LoVo (cell line): ENCODE results near the gene HDGFL1.

Source experiments
- DNase-seq: peaks from one replicate; pipeline ENCODE4 v3.0.0-alpha.2; 2016; ENCODE audit warnings: low spot score

The HDGFL1 gene

DNA sequence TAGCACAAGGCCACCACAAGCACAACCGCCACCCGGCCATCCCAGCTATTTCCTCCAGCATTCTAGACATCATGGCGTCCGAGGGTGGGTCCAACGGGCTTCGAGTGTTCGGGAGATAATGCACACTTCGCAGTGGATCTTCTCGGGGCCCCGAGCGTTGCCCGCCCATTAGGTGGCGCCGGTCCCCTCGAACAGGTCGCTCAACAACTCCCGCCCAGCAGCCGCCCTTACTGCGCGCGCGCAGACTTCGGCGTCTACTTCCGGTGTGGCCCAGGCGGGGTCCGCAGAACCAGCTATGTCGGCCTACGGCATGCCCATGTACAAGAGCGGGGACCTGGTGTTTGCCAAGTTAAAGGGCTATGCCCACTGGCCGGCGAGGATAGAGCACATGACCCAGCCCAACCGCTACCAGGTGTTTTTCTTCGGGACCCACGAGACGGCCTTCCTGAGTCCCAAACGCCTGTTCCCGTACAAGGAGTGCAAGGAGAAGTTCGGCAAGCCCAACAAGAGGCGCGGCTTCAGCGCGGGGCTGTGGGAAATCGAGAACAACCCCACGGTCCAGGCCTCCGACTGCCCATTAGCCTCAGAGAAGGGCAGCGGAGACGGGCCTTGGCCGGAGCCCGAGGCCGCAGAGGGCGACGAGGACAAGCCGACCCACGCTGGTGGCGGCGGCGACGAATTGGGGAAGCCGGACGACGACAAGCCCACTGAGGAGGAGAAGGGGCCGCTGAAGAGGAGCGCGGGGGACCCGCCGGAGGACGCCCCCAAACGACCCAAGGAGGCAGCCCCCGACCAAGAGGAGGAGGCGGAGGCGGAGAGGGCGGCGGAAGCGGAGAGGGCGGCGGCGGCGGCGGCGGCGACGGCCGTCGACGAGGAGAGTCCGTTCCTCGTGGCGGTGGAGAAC, at the start of gene HDGFL1:
TSS of gene HDGFL1 (plus strand) at position 286 of the 904 bp plus-strand sequence. CDS start at position 296, 10 bp downstream.
- DNase-seq, result no peak

- DNase-seq, result peak; percentile 1
Observed at GRCh38 chr6:22521035-22521434, 48.3 kb upstream of the HDGFL1 start.

DNA sequence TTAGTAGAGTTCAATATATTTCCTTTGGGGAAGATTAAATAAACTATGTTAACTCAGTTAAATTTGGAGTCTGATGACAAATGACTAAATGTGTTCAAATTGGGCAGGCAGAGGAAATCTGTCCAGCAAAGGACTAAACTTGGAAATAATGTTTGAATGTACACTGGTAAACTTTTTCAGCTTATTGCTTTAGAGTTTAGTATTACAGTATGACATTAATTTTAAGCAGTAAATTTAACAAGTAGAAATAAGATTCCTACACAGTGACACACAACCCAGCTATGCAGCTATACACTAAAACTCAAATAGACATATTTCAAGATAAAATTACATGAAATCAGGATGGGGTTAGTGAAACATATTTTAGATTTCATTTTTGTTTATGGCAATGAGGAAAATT, 42.6 kb upstream of the HDGFL1 start:
- no peak for DNase-seq

- DNase-seq, result no peak
Observed at GRCh38 chr6:22529866-22530265, 39.5 kb upstream of the HDGFL1 start.

DNA sequence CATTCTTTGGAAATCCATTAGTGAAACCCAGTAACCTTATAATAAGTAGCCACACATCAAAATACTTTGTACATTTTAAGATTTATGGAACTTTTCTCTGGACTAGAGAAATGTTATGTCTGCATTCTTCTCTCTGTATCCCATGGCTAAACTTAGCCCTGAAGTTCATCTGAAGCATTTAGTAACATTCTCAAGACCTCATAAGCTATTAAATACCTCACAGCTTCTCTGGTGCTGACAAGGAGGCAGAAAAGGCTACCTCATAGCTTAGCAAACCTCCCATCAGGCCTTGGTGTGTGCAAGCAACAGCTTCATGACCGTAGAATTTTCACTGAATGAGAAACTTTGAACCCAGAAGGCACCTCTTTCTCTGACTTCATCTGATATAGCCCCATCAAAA, 38.9 kb upstream of the HDGFL1 start:
- DNase-seq, result no peak

DNA sequence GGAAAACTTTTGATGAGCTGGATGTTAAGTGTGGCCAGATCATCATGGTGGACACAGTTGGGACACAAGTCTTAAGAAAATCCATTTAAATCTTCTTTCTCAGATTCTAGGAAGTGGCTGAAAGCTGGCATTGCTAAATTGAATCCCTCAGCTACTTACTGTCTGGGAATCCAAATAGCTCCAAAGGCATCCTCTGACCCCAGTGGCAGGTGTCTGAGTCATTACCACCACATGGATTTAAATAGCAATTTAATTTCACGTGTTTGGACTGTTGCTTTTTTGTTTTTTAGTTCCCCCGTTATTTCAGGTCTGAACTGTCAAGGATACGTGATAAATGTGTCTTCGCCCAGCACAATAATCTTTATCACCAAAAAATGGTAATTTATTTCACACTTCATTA, 33.2 kb upstream of the HDGFL1 start:
- DNase-seq, result no peak

- DNase-seq, result no peak
Observed at GRCh38 chr6:22544476-22544875, 24.9 kb upstream of the HDGFL1 start.

GRCh38 chr6:22545051-22545450, 24.3 kb upstream of the HDGFL1 start:
- DNase-seq, result no peak

GRCh38 chr6:22546236-22546635, 23.1 kb upstream of the HDGFL1 start:
- DNase-seq, result no peak

- DNase-seq, result no peak
Observed at GRCh38 chr6:22550971-22551670, 18.2 kb upstream of the HDGFL1 start.

GRCh38 chr6:22556266-22556665, 13.1 kb upstream of the HDGFL1 start:
- no peak for DNase-seq

DNA sequence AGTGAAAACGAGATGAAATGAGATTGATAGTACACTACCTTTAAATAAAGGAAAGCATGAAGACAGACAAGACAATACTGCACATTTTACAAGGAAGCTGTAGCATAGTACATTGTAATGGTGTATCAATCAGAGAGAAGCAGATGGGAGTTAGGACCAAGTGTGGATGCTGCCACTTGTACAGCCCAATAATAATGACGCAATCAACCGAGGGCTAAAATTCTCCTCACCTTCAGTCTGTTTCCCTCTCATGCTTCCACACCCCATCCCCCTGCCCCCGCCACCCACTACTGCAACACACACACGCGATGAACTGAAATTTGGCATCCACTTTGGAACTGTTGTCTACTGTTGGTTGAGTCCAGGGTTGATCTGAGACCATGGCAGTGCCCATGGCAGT, 12.4 kb upstream of the HDGFL1 start:
- no peak for DNase-seq

GRCh38 chr6:22558288-22558882, 11.0 kb upstream of the HDGFL1 start:
- DNase-seq, result peak; percentile 1

DNA sequence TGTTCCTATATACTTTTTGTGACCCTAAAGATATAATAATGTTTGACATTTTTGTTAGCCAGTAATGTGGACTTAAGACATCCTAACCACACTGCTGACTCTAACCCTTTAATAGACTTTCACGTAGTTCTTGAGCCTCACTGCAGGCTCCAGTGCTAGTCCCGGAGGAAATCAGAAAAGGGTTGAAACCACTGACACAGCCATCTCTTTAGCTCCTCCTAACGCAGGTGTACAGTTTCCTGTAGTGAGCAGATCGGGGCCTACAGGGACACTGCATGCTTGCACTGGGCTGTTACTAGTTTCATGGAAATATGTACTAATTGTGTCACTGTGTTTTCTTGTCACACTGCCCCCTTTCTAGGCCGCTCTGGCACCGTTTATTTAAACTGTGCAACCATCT, 512 bp upstream of the HDGFL1 start:
- DNase-seq, result no peak

DNA sequence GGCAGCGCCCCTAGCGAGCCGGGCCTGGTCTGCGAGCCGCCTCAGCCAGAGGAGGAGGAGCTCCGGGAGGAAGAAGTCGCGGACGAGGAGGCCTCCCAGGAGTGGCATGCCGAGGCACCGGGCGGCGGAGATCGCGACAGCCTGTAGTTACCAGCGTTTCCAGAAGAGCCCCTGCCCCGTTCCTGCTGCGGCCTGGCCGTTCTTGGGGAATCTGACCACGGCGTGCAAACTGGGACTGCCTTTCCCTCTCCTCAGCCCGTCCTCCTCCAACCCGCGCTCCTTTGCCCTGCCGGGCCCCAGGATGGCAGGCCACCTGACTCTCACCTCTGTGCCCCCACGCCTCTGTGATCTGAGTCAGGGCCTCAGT, 802 bp downstream of the HDGFL1 start:
- no peak for DNase-seq

- DNase-seq, result no peak
Observed at GRCh38 chr6:22575190-22575589, 5.8 kb downstream of the HDGFL1 start.

- DNase-seq, result no peak
Observed at GRCh38 chr6:22579439-22579838, 10.1 kb downstream of the HDGFL1 start.

GRCh38 chr6:22580337-22580736, 11.0 kb downstream of the HDGFL1 start:
- DNase-seq, result no peak

DNA sequence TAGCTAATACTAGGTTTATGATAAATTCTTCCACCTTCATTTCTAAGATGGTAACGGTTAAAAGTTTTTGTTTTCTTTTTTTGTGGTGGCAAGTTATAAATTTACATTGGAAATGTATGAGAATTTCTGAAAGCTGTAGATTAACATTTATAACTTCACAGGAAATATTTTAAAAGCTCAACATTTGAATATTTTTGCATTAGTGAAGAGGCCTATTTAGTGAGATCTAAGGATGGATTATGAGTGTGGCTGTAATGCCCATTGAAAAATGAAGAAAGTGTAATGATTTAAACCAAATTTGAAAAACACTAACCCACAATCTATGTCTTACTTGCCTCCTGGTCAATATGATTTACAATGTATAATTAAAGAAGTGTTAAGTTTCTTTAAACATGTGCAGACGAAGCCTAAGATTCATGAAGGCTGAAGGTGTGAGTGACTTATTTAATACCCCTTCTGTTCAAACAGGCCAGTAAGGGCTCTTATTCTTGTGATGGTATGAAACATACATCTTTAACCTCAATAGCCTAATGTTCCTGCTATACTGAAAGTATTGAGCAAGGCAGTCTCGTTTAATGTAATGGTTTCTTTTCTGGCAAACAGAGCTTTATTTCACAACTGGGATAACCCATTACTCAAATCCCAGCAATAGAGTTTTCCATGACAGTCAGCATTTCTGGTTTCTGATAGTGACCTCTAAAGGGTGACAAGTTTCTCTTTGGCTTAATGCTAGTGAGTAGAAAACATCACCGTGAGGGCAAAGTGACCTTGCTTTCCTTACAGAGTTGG, 13.2 kb downstream of the HDGFL1 start:
- DNase-seq, result no peak

GRCh38 chr6:22583230-22583629, 13.9 kb downstream of the HDGFL1 start:
- no peak for DNase-seq

DNA sequence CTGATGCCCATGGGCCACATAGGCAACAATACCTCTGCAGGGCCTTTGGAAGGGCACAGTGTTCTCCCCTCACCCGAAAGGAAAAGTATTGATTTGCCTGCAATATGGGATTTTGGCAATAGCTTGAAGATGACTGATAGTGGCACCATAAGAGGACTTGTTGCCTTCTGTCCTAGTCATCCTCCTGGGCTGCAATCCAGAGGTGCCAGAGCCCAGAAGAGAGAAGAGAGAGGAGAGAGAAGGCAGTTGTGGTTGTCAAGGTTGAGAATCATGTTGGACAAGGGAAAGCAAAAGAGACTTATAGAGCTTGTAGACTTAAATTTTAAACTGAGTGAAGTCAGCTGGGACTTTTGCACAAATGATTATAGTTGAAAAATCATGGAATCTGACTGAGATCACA, 14.6 kb downstream of the HDGFL1 start:
- no peak for DNase-seq

- DNase-seq, result no peak
Observed at GRCh38 chr6:22589118-22589517, 19.8 kb downstream of the HDGFL1 start.
